HEK293 (cell line): Measurements from ENCODE around the gene SCAMP2.
A peak's percentile ranks its signal among the peaks of the same experiment; 100 is the strongest.

ENCODE experiments used
- HOXD13 ChIP-seq: sonication (generic); formaldehyde crosslinking; IDR thresholded peaks from 2 replicates; pipeline ENCODE4 v1.8.0; 2022; ENCODE audit warnings: missing genetic modification reagents, borderline replicate concordance
- IKZF3 ChIP-seq: fragments of 450-650 bp; IDR thresholded peaks from 2 replicates; pipeline ENCODE4 v1.5.0; 2018; ENCODE audit warnings: missing biosample characterization, mild to moderate bottlenecking, missing genetic modification characterization, moderate library complexity
- KLF8 ChIP-seq: fragments of 450-650 bp; formaldehyde crosslinking; IDR thresholded peaks from 2 replicates; pipeline ENCODE4 v1.5.1; 2016; ENCODE audit warnings: missing biosample characterization, missing genetic modification characterization
- KLF9 ChIP-seq: fragments of 450-650 bp; formaldehyde crosslinking; IDR thresholded peaks from 2 replicates; pipeline ENCODE4 v1.5.1; 2016; ENCODE audit warnings: missing biosample characterization, missing genetic modification characterization, low read depth
- PRDM1 ChIP-seq: fragments of 450-650 bp; formaldehyde crosslinking; IDR thresholded peaks from 2 replicates; pipeline ENCODE4; 2016; ENCODE audit warnings: missing biosample characterization, missing genetic modification characterization
- RBAK ChIP-seq: fragments of 450-650 bp; formaldehyde crosslinking; IDR thresholded peaks from 2 replicates; pipeline ENCODE4 v1.5.1; 2016; ENCODE audit warnings: missing biosample characterization, missing genetic modification characterization
- SCRT2 ChIP-seq: fragments of 450-650 bp; formaldehyde crosslinking; IDR thresholded peaks from 2 replicates; pipeline ENCODE4 v1.5.1; 2016; ENCODE audit warnings: missing biosample characterization, missing genetic modification characterization
- ZBTB1 ChIP-seq: fragments of 450-650 bp; formaldehyde crosslinking; IDR thresholded peaks from 2 replicates; pipeline ENCODE4 v1.5.1; 2016; ENCODE audit warnings: missing biosample characterization, missing genetic modification characterization
- ZBTB7A ChIP-seq: fragments of 450-650 bp; formaldehyde crosslinking; IDR thresholded peaks from 2 replicates; pipeline ENCODE4 v1.5.1; 2016; ENCODE audit warnings: low read depth, missing biosample characterization, missing genetic modification characterization
- ZFP3 ChIP-seq: fragments of 450-650 bp; formaldehyde crosslinking; IDR thresholded peaks from 2 replicates; pipeline ENCODE4 v1.5.1; 2016; ENCODE audit warnings: low read depth, missing biosample characterization, missing genetic modification characterization
- ZFP41 ChIP-seq: fragments of 450-650 bp; formaldehyde crosslinking; IDR thresholded peaks from 2 replicates; pipeline ENCODE4 v1.5.1; 2016; ENCODE audit warnings: missing biosample characterization, missing genetic modification characterization, borderline replicate concordance
- ZIC2 ChIP-seq: fragments of 450-650 bp; formaldehyde crosslinking; IDR thresholded peaks from 2 replicates; pipeline ENCODE4 v1.5.1; 2016; ENCODE audit warnings: missing biosample characterization, missing genetic modification characterization
- ZNF112 ChIP-seq: fragments of 450-650 bp; formaldehyde crosslinking; IDR thresholded peaks from 2 replicates; pipeline ENCODE4 v1.5.0; 2017; ENCODE audit warnings: missing biosample characterization, missing genetic modification characterization
- ZNF155 ChIP-seq: fragments of 450-650 bp; formaldehyde crosslinking; IDR thresholded peaks from 2 replicates; pipeline ENCODE4 v1.5.1; 2016; ENCODE audit warnings: missing biosample characterization, missing genetic modification characterization
- ZNF174 ChIP-seq: fragments of 450-650 bp; formaldehyde crosslinking; IDR thresholded peaks from 2 replicates; pipeline ENCODE4 v1.5.0; 2017; ENCODE audit warnings: missing biosample characterization, mild to moderate bottlenecking, missing genetic modification characterization
- ZNF202 ChIP-seq: fragments of 450-650 bp; formaldehyde crosslinking; IDR thresholded peaks from 2 replicates; pipeline ENCODE4 v1.5.1; 2016; ENCODE audit warnings: missing biosample characterization, missing genetic modification characterization, borderline replicate concordance
- ZNF223 ChIP-seq: fragments of 450-650 bp; formaldehyde crosslinking; IDR thresholded peaks from 2 replicates; pipeline ENCODE4 v1.5.1; 2016; ENCODE audit warnings: missing biosample characterization, missing genetic modification characterization
- ZNF350 ChIP-seq: fragments of 450-650 bp; formaldehyde crosslinking; IDR thresholded peaks from 2 replicates; pipeline ENCODE4 v1.5.0; 2017; ENCODE audit warnings: missing biosample characterization, mild to moderate bottlenecking, missing genetic modification characterization
- ZSCAN30 ChIP-seq: fragments of 450-650 bp; IDR thresholded peaks from 2 replicates; pipeline ENCODE4 v1.5.1; 2018; ENCODE audit warnings: missing biosample characterization, mild to moderate bottlenecking, missing genetic modification characterization, moderate library complexity
- TF ChIP-seq, protein P1 (sequence below): IDR thresholded peaks from 2 replicates; pipeline ENCODE4 v1.6.1; 2011; ENCODE audit warnings: mild to moderate bottlenecking, low read depth, low read length, borderline replicate concordance
- TF ChIP-seq, protein P2 (sequence below): fragments of 450-650 bp; formaldehyde crosslinking; optimal IDR thresholded peaks from 2 replicates; pipeline ENCODE3; 2016; ENCODE audit warnings: missing biosample characterization, mild to moderate bottlenecking, missing genetic modification characterization
- TF ChIP-seq, protein P3 (sequence below): fragments of 450-650 bp; formaldehyde crosslinking; IDR thresholded peaks from 2 replicates; pipeline ENCODE4 v1.5.1; 2016; ENCODE audit warnings: missing biosample characterization, missing genetic modification characterization
- TF ChIP-seq, protein P4 (sequence below): fragments of 450-650 bp; formaldehyde crosslinking; IDR thresholded peaks from 2 replicates; pipeline ENCODE4 v1.5.1; 2016; ENCODE audit warnings: missing biosample characterization, missing genetic modification characterization
- TF ChIP-seq, protein P5 (sequence below): fragments of 450-650 bp; formaldehyde crosslinking; IDR thresholded peaks from 2 replicates; pipeline ENCODE4 v1.5.1; 2016; ENCODE audit warnings: missing biosample characterization, missing genetic modification characterization, low read depth
- TF ChIP-seq, protein P6 (sequence below): fragments of 450-650 bp; formaldehyde crosslinking; IDR thresholded peaks from 2 replicates; pipeline ENCODE4; 2016; ENCODE audit warnings: missing biosample characterization, missing genetic modification characterization
- TF ChIP-seq, protein P7 (sequence below): fragments of 450-650 bp; formaldehyde crosslinking; IDR thresholded peaks from 2 replicates; pipeline ENCODE4 v1.5.1; 2016; ENCODE audit warnings: missing biosample characterization, missing genetic modification characterization, borderline replicate concordance
- TF ChIP-seq, protein P8 (sequence below): fragments of 450-650 bp; formaldehyde crosslinking; IDR thresholded peaks from 2 replicates; pipeline ENCODE4 v1.5.1; 2017; ENCODE audit warnings: missing biosample characterization, missing genetic modification characterization

SCAMP2 gene

DNA sequence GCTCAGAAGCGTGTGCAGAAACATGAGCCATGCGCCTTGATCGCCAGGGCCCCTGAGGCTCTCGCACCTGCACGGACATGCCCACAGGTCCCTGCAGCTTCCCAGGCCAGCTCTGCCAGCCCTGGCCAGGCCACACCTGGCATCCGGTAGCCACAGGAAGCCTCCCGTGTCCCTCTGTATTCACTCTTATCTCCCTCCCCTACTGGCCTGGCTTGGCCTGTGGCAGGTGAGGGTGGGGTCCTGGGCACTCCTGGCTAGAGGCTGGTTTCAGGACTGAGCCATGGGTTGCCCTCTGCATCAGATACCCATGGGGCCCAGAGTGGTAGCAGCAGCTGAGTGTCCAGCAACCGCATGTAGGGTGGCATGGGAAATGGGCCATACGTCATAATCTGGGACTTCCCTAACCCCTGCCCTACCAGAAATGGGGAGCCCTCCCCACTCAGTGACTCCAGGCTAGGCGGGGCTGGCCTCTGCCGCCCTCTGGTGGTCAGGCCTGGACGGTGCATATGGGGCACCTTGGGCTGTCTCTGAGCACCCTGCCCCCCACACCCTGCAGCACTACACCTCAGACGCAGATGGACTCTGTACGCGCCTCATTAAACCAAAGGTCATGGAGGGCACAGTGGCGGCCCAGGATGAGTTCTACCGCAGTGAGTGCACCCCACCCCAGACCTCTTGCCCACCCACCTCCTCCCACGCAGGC, 73.2 kb downstream of the SCAMP2 start (continued):
- TF ChIP-seq ZSCAN30 (tag by site-specific recombination) (peak; percentile 88), ZIC2 (tag by site-specific recombination) (no peak), ZNF223 (tag by site-specific recombination) (no peak), ZBTB1 (tag by site-specific recombination) (no peak), ZNF155 (tag by site-specific recombination) (no peak), ZNF350 (tag by site-specific recombination) (no peak), KLF9 (no peak), ZNF202 (no peak), ZBTB7A (peak; percentile 18; the same call in 1 of the 2 replicates), RBAK (tag by site-specific recombination) (no peak), HOXD13 (CRISPR knock-in tag) (no peak), ZFP3 (tag by site-specific recombination) (no peak), SCRT2 (peak; percentile 54), IKZF3 (no peak), ZFP41 (no peak), KLF8 (tag by site-specific recombination) (peak; percentile 48; the same call in 1 of the 2 replicates), ZNF174 (tag by site-specific recombination) (no peak), ZNF112 (no peak), PRDM1 (tag by site-specific recombination) (no peak)
- TF ChIP-seq, protein P1, sequence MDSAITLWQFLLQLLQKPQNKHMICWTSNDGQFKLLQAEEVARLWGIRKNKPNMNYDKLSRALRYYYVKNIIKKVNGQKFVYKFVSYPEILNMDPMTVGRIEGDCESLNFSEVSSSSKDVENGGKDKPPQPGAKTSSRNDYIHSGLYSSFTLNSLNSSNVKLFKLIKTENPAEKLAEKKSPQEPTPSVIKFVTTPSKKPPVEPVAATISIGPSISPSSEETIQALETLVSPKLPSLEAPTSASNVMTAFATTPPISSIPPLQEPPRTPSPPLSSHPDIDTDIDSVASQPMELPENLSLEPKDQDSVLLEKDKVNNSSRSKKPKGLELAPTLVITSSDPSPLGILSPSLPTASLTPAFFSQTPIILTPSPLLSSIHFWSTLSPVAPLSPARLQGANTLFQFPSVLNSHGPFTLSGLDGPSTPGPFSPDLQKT, result no peak
- TF ChIP-seq, protein P2, sequence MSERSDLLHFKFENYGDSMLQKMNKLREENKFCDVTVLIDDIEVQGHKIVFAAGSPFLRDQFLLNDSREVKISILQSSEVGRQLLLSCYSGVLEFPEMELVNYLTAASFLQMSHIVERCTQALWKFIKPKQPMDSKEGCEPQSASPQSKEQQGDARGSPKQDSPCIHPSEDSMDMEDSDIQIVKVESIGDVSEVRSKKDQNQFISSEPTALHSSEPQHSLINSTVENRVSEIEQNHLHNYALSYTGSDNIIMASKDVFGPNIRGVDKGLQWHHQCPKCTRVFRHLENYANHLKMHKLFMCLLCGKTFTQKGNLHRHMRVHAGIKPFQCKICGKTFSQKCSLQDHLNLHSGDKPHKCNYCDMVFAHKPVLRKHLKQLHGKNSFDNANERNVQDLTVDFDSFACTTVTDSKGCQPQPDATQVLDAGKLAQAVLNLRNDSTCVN (tag by site-specific recombination), result peak; percentile 19
- TF ChIP-seq, protein P3, sequence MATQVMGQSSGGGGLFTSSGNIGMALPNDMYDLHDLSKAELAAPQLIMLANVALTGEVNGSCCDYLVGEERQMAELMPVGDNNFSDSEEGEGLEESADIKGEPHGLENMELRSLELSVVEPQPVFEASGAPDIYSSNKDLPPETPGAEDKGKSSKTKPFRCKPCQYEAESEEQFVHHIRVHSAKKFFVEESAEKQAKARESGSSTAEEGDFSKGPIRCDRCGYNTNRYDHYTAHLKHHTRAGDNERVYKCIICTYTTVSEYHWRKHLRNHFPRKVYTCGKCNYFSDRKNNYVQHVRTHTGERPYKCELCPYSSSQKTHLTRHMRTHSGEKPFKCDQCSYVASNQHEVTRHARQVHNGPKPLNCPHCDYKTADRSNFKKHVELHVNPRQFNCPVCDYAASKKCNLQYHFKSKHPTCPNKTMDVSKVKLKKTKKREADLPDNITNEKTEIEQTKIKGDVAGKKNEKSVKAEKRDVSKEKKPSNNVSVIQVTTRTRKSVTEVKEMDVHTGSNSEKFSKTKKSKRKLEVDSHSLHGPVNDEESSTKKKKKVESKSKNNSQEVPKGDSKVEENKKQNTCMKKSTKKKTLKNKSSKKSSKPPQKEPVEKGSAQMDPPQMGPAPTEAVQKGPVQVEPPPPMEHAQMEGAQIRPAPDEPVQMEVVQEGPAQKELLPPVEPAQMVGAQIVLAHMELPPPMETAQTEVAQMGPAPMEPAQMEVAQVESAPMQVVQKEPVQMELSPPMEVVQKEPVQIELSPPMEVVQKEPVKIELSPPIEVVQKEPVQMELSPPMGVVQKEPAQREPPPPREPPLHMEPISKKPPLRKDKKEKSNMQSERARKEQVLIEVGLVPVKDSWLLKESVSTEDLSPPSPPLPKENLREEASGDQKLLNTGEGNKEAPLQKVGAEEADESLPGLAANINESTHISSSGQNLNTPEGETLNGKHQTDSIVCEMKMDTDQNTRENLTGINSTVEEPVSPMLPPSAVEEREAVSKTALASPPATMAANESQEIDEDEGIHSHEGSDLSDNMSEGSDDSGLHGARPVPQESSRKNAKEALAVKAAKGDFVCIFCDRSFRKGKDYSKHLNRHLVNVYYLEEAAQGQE (tag by site-specific recombination), result no peak
- TF ChIP-seq, protein P4, sequence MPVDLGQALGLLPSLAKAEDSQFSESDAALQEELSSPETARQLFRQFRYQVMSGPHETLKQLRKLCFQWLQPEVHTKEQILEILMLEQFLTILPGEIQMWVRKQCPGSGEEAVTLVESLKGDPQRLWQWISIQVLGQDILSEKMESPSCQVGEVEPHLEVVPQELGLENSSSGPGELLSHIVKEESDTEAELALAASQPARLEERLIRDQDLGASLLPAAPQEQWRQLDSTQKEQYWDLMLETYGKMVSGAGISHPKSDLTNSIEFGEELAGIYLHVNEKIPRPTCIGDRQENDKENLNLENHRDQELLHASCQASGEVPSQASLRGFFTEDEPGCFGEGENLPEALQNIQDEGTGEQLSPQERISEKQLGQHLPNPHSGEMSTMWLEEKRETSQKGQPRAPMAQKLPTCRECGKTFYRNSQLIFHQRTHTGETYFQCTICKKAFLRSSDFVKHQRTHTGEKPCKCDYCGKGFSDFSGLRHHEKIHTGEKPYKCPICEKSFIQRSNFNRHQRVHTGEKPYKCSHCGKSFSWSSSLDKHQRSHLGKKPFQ (tag by site-specific recombination), result no peak
- TF ChIP-seq, protein P5, sequence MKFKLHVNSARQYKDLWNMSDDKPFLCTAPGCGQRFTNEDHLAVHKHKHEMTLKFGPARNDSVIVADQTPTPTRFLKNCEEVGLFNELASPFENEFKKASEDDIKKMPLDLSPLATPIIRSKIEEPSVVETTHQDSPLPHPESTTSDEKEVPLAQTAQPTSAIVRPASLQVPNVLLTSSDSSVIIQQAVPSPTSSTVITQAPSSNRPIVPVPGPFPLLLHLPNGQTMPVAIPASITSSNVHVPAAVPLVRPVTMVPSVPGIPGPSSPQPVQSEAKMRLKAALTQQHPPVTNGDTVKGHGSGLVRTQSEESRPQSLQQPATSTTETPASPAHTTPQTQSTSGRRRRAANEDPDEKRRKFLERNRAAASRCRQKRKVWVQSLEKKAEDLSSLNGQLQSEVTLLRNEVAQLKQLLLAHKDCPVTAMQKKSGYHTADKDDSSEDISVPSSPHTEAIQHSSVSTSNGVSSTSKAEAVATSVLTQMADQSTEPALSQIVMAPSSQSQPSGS (tag by site-specific recombination), result peak; percentile 53; the same call in 1 of the 2 replicates
- TF ChIP-seq, protein P6, sequence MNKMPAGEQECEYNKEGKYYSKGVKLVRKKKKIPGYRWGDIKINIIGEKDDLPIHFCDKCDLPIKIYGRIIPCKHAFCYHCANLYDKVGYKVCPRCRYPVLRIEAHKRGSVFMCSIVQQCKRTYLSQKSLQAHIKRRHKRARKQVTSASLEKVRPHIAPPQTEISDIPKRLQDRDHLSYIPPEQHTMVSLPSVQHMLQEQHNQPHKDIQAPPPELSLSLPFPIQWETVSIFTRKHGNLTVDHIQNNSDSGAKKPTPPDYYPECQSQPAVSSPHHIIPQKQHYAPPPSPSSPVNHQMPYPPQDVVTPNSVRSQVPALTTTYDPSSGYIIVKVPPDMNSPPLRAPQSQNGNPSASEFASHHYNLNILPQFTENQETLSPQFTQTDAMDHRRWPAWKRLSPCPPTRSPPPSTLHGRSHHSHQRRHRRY (tag by site-specific recombination), result no peak
- TF ChIP-seq, protein P7, sequence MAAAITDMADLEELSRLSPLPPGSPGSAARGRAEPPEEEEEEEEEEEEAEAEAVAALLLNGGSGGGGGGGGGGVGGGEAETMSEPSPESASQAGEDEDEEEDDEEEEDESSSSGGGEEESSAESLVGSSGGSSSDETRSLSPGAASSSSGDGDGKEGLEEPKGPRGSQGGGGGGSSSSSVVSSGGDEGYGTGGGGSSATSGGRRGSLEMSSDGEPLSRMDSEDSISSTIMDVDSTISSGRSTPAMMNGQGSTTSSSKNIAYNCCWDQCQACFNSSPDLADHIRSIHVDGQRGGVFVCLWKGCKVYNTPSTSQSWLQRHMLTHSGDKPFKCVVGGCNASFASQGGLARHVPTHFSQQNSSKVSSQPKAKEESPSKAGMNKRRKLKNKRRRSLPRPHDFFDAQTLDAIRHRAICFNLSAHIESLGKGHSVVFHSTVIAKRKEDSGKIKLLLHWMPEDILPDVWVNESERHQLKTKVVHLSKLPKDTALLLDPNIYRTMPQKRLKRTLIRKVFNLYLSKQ (tag by site-specific recombination), result no peak
- TF ChIP-seq, protein P8, sequence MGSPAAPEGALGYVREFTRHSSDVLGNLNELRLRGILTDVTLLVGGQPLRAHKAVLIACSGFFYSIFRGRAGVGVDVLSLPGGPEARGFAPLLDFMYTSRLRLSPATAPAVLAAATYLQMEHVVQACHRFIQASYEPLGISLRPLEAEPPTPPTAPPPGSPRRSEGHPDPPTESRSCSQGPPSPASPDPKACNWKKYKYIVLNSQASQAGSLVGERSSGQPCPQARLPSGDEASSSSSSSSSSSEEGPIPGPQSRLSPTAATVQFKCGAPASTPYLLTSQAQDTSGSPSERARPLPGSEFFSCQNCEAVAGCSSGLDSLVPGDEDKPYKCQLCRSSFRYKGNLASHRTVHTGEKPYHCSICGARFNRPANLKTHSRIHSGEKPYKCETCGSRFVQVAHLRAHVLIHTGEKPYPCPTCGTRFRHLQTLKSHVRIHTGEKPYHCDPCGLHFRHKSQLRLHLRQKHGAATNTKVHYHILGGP (tag by site-specific recombination), result no peak
